ENCODE measurements around the gene YEATS2. TPM values are rescaled to one million over a fixed set of nuclear protein-coding genes. Genes with fewer than 3 reads are reported as not detected.

YEATS2 gene
- total RNA-seq, 1 experiment from 2014 or later: 38.6 TPM

- H3K9me3 ChIP-seq (ENCODE audit: control insufficient read depth in 1 of 2, insufficient read depth in 1 of 2, low read depth in 1 of 2, low read length in 2 of 2): no peaks in the 10 kb centered on the region
- H3K27ac ChIP-seq (ENCODE audit: low read depth, low read length): no peak overlapping the region
- no peak for TF ChIP-seq SIN3A (IDR thresholded peaks at IDR 0.05; ENCODE audit: low read depth)
- no peaks in the 10 kb centered on the region for H3K27me3 ChIP-seq (ENCODE audit: insufficient read depth, low read length)
- BruUV-seq (replicated peaks): no TSS peak
- H3K36me3 ChIP-seq (ENCODE audit: control insufficient read depth in 1 of 2, insufficient read depth in 2 of 2, low read length in 2 of 2): no peaks in the 10 kb centered on the region
- no peak overlapping the region for H3K9ac ChIP-seq (ENCODE audit: low read length)
- no peaks in the 10 kb centered on the region for H3K79me2 ChIP-seq (ENCODE audit: insufficient read depth, low read length)
- no peak for ATAC-seq
- ChIA-PET CTCF (no interaction called here), POLR2A (no interaction called here), RAD21 (ENCODE audit: low non-redundant PET in 1 of 2, low total read pairs in 2 of 2, uncharacterized antibody in 2 of 2, unreplicated experiment in 2 of 2) (no interaction called here)
- H3K4me3 ChIP-seq (replicated peaks in 1 of 2; ENCODE audit: low read depth in 1 of 2, low read length in 2 of 2): no peak overlapping the region
- no peaks in the 10 kb centered on the region for H3K9me2 ChIP-seq (ENCODE audit: insufficient read depth)
- intact Hi-C loops (cut with micrococcal nuclease): no loop called here
- H4K20me1 ChIP-seq (ENCODE audit: insufficient read depth): no peaks in the 10 kb centered on the region
- peaks cover 0 to 5% of the 10 kb centered on the region in 2 experiments; a peak in 3 of 4 replicates for H3K4me1 ChIP-seq (ENCODE audit: control insufficient read depth in 1 of 2, insufficient read depth in 2 of 2, low read length in 2 of 2)
- no peak overlapping the region for H2AFZ ChIP-seq (ENCODE audit: low read depth, low read length, poor library complexity, severe bottlenecking)
- H3K4me2 ChIP-seq (ENCODE audit: low read length): no peak overlapping the region
- no peak for DNase-seq (ENCODE audit: low read depth, low spot score)
These were observed 5.2 kb upstream of the YEATS2 start for GRCh38 chr3:183692436-183692835.

GRCh38 chr3:183695569-183696364, 1.8 kb upstream of the YEATS2 start:
- ATAC-seq: no peak
- H3K27me3 ChIP-seq (ENCODE audit: insufficient read depth, low read length): no peaks in the 10 kb centered on the region
- H3K9me2 ChIP-seq (ENCODE audit: insufficient read depth): no peaks in the 10 kb centered on the region
- H3K27ac ChIP-seq (ENCODE audit: low read depth, low read length): no peak overlapping the region
- peaks cover 30% of the 10 kb centered on the region for H3K79me2 ChIP-seq (ENCODE audit: insufficient read depth, low read length)
- BruUV-seq (replicated peaks): no TSS peak
- H3K4me3 ChIP-seq (replicated peaks in 1 of 2; ENCODE audit: low read depth in 1 of 2, low read length in 2 of 2): no peak overlapping the region
- H4K20me1 ChIP-seq (ENCODE audit: insufficient read depth): peaks cover 5% of the 10 kb centered on the region; the same call in 1 of the 2 replicates
- TF ChIP-seq, protein P1, sequence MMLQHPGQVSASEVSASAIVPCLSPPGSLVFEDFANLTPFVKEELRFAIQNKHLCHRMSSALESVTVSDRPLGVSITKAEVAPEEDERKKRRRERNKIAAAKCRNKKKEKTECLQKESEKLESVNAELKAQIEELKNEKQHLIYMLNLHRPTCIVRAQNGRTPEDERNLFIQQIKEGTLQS (IDR thresholded peaks at IDR 0.05): no peak
- no peak for TF ChIP-seq EZH2 (IDR thresholded peaks at IDR 0.05)
- ChIA-PET CTCF (no interaction called here), POLR2A (no interaction called here), RAD21 (ENCODE audit: low non-redundant PET in 1 of 2, low total read pairs in 2 of 2, uncharacterized antibody in 2 of 2, unreplicated experiment in 2 of 2) (no interaction called here)
- intact Hi-C loops (cut with micrococcal nuclease): no loop called here
- H3K9ac ChIP-seq (ENCODE audit: low read length): no peak overlapping the region
- no peak overlapping the region for H3K4me2 ChIP-seq (ENCODE audit: low read length)
- no peaks in the 10 kb centered on the region for H3K36me3 ChIP-seq (ENCODE audit: control insufficient read depth in 1 of 2, insufficient read depth in 2 of 2, low read length in 2 of 2)
- H3K4me1 ChIP-seq (ENCODE audit: control insufficient read depth in 1 of 2, insufficient read depth in 2 of 2, low read length in 2 of 2): peaks cover 0 to 18% of the 10 kb centered on the region in 2 experiments; a peak in 3 of 4 replicates
- H3K9me3 ChIP-seq (ENCODE audit: control insufficient read depth in 1 of 2, insufficient read depth in 1 of 2, low read depth in 1 of 2, low read length in 2 of 2): no peaks in the 10 kb centered on the region
- DNase-seq (ENCODE audit: low read depth, low spot score): no peak
- no peak overlapping the region for H2AFZ ChIP-seq (ENCODE audit: low read depth, low read length, poor library complexity, severe bottlenecking)

Data from HCT116 (cell line).